ENCODE results near the gene RAB11FIP4.

RAB11FIP4 gene

DNA sequence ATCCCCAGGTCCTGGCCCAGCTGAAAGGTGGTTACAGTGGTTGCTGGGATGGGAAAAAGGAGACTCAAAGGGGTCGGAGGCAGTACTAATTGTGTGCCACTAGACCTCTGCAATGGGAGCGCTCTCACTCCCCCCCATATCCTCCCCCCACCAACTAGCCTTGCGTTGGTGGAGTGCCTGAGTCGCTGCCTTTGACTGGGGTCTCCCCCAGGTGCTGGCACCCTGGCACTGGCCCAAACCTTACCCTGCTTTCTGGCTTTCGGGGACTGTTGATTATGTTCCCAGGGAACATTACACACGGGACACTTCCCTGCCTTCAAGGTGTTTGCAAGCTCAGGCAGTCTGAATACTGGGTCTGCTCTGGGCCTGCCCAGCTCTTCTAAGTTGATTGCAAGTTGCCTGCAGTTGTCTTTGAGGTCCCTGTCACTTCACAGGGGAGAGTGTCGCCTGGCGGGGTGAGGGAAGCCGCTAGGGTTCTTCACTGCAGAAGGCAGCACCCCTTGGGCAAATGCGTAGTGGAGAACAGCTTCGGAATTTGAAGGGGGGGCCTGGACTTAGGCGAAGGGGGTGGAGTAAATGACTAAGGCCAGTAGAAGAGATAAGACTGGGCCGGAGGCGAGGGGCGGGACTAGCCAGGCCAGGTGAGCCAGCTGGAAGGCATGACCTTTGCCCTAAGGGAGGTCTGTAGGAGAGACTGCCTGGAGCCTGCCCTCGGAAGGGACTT is 98.0 kb downstream of the RAB11FIP4 start:
- no peak for DNase-seq (ENCODE audit: extremely low read depth, low read depth)
- no peak for TF ChIP-seq CTCF (IDR thresholded peaks at IDR 0.05; ENCODE audit: low read depth, low read length)

DNA sequence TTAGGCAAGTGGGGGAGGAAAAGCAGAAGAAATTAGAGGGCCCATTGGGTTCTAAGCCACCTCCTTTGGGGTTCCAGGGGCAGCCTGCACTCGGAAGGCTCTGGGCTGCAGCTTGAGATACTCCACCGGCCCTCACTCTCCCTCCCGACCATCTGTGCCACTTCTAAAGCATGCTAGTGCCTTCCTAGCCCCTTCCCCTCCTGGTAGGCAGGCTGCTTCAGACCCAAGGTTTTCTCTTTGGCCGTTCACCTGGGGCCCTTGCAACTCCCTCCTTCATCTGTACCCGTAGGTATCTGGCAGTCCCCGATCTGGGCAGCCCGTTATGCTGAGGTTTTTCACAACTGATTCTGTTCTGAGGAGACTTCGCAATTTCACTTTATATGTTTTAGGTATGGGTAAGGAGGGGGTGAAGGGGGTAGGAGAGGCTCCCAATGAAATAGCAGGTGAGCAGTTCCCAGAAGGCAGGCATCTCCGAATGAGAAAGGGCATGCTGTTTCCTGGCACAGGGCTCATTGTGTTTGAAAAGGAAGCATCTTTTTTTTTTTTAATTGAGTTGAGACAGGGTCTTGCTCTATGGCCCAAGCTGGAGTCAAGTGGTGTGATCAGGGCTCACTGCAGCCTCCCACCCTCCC is 98.7 kb downstream of the RAB11FIP4 start:
- TF ChIP-seq CTCF (IDR thresholded peaks at IDR 0.05; ENCODE audit: low read depth, low read length) = no peak
- DNase-seq (ENCODE audit: extremely low read depth, low read depth) = no peak

DNA sequence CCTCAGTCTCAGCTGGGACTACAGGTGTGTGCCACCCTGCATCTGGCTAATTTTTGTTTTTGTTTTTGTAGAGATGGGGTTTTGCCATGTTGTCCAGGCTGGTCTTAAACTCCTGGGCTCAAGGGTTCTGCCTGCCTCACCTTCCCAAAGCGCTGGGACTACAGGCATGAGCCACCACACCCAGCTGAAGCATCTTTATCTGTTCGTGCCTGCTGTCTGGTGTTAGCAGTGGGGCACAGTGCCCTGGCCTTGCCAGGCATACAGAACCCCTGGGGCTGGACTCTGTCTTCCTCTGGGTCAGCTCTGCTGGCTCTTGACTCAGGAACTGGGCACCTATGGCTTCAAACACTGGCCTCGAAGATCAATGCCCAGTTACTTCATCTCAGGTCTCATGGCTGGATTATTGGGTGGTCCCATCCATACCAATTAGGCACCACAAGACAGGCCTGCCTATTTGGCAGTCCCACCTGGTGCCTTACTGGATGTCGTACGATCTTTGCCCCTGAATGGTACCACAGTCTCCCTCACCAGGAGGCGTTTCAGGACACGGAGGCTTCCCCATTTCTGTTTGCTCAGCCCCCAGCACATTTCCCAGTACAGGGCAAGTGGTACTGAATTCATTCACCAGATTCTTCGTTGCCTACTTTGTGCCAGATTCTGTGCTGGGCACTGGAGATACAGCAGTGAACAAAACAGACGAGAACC is 99.3 kb downstream of the RAB11FIP4 start:
- no peak for TF ChIP-seq CTCF (IDR thresholded peaks at IDR 0.05; ENCODE audit: low read depth, low read length)
- no peak for DNase-seq (ENCODE audit: extremely low read depth, low read depth)

- DNase-seq (ENCODE audit: extremely low read depth, low read depth) = no peak
- TF ChIP-seq CTCF (IDR thresholded peaks at IDR 0.05; ENCODE audit: low read depth, low read length) = no peak
Observed at GRCh38 chr17:31491376-31492131, 100.1 kb downstream of the RAB11FIP4 start.

DNA sequence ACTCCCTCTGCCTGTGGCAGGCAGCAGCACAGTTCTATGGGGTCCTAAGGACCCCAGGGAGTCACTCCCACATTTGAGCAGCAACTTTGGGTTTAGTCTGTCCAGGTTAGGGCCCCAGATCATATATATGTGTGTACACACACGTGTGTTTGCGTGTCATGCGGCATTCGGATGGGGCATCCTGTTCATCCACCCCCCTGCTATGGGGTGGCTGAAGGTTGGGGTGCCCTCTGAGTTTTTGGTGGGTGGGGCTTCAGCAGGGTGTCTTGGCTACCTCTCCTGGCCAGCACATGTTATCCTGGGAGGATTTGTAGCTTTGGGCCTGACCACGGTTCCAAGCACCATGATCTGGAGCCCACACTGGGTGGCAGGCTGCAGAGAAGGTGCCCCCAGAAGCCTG is 100.7 kb downstream of the RAB11FIP4 start:
- TF ChIP-seq CTCF (IDR thresholded peaks at IDR 0.05; ENCODE audit: low read depth, low read length) = no peak
- no peak for DNase-seq (ENCODE audit: extremely low read depth, low read depth)

DNA sequence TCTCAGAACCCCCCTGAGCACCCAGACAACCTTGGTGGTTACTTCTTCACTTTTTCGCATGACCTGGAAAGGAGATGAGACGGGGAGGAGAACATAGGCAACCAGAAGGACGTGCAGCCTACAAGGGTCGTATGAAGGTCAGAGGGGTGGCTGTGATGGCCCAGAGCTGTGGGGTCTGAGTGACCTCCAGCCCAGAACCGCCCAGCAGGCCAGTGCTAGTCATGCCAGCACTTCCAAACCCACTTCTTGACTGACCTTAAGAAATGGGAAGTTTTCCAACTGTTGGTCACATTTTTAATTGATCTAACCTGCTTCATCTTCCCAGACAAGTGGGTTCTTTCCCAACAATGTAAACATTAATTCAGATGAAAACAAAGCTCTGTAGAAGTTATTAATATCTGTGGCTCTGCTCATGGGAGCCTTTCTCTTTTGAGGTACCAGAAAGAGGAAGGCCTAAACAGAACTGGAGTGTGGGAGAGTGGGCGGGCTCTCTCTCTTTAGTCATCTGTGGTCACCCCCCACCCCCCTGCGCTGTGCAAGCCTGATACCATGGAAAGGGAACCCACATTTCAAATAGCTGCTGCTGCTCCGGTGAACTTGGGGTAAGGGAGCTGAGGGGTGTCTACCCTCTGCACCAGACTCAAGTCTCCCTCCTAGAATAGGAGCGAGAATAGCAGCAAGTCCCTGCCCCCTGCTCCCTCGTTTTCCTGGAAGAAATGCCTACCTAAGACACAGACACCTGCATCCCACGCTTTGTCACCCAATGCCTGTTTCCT is 101.6 kb downstream of the RAB11FIP4 start:
- DNase-seq (ENCODE audit: extremely low read depth, low read depth) = no peak
- no peak for TF ChIP-seq CTCF (IDR thresholded peaks at IDR 0.05; ENCODE audit: low read depth, low read length)
